Medulla oblongata (tissue), 1 donor: ENCODE results near the gene SCYL1.
"Not testable (repeated sequence)": the region's sequence is repeated elsewhere in the genome, so short reads cannot be mapped to it uniquely, and the experiment has no call there.

Source experiments
- DNase-seq: peaks from one replicate; pipeline ENCODE4 v3.0.0-alpha.2; 2015; ENCODE audit errors: extremely low spot score

SCYL1 gene

DNA sequence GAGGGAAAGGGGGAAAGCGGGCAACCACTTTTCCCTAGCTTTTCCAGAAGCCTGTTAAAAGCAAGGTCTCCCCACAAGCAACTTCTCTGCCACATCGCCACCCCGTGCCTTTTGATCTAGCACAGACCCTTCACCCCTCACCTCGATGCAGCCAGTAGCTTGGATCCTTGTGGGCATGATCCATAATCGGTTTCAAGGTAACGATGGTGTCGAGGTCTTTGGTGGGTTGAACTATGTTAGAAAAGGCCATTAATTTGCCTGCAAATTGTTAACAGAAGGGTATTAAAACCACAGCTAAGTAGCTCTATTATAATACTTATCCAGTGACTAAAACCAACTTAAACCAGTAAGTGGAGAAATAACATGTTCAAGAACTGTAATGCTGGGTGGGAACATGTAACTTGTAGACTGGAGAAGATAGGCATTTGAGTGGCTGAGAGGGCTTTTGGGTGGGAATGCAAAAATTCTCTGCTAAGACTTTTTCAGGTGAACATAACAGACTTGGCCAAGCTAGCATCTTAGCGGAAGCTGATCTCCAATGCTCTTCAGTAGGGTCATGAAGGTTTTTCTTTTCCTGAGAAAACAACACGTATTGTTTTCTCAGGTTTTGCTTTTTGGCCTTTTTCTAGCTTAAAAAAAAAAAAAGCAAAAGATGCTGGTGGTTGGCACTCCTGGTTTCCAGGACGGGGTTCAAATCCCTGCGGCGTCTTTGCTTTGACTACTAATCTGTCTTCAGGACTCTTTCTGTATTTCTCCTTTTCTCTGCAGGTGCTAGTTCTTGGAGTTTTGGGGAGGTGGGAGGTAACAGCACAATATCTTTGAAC, 19.2 kb upstream of the SCYL1 start:
- peak; percentile 78 for DNase-seq

DNA sequence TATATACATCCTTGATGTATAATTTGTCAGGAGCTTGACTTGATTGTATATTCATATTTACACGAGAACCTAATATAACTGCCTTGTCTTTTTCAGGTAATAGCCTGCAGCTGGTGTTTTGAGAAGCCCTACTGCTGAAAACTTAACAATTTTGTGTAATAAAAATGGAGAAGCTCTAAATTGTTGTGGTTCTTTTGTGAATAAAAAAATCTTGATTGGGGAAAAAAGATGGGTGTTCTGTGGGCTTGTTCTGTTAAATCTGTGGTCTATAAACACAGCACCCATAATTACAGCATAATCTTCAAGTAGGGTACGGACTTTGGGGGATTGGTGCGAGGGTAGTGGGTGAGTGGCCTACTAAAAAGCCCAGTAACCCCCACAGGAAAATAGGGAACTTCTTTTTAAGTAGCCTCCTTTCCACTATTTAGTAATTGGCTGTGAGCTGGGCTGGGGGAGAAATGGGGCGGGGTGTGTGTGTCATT, 18.6 kb upstream of the SCYL1 start:
- peak; percentile 91 for DNase-seq

DNA sequence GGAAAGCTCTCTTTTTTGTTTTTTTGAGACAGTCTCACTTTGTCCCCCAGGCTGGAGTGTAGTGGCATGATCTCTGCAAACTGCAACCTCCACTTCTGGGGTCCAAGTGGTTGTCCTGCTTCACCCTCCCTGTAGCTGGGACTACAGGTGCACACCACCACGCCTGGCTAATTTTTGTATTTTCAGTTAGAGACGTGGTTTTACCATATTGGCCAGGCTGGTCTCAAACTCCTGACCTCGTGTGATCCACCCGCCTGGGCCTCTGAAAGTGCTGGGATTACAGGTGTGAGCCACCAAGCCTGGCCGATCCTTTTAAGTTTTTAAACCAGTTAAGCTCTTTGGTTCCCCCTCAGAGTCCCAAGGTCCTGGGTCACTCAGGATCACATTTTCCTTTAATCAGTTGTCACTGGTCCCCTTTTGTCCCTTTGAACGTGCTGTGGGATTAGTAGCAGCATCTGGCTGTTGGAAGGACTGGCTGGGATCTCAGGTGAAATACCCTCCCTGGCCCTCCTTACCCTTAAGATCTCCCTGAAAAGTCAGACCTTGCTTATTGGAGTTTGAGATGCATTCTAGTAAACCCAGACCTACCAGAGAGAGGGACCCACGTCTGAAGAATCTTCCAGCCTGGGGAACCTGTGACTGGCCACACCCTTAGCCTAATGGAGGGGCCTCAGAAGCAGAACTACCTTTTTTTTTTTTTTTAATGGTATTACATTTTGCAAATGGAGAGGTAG, 17.9 kb upstream of the SCYL1 start:
- DNase-seq, result peak; percentile 92

DNA sequence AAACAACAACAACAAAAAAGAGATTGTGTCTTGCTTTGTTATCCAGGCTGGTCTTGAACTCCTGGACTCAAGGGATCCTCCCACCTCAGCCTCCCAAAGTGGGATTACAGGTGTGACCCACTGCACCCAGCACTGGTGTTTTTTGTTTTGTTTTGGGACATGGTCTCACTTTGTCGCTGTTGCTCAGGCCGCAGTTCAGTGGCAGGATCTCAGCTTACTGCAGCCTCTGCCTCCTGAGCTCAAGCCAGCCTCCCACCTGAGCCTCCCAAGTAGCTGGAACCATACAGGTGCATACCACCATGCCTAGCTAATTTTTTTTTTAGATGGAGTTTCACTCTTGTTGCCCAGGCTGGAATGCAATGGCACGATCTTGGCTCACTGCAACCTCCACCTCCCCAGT, 12.6 kb upstream of the SCYL1 start:
- DNase-seq, result not testable (repeated sequence)

DNA sequence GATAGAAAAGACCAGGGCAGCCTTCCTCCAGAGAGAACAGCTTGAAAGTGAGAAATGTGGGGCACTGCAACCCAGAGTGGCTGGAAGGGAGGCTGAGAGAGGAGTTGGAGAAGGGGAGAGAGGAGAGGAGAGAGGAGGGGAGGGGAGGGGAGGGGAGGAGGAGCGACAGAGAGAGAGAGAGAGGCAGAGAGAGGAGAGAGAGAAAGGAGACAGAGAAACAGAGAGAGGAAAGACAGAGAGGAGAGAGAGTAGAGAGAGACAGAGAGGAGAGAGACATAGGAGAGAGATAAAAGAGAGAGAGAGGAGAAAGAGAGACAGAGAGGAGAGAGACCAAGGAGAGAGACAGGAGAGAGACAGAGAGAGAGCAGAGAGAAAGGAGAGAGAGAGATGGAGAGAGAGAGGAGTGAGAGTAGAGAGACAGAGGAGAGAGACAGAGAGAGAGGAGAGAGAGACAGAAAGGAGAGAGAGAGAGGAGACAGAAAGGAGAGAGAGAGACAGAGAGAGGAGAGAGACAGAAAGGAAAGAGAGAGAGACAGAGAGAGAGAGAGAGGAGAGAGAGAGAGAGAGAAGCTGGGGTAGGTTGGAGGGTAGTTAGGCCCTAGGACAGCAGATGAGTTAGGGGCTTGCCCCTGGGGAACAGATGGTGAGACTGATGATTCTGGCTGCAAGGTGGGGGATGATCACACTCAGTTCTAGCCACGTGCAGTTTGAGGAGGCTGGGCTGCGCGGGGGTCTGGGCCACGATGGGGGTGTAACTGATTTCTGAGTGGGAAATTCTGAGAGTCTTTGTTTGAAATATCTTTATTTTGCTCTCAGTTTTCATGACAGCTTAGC, 8.5 kb upstream of the SCYL1 start:
- DNase-seq, result no peak

DNA sequence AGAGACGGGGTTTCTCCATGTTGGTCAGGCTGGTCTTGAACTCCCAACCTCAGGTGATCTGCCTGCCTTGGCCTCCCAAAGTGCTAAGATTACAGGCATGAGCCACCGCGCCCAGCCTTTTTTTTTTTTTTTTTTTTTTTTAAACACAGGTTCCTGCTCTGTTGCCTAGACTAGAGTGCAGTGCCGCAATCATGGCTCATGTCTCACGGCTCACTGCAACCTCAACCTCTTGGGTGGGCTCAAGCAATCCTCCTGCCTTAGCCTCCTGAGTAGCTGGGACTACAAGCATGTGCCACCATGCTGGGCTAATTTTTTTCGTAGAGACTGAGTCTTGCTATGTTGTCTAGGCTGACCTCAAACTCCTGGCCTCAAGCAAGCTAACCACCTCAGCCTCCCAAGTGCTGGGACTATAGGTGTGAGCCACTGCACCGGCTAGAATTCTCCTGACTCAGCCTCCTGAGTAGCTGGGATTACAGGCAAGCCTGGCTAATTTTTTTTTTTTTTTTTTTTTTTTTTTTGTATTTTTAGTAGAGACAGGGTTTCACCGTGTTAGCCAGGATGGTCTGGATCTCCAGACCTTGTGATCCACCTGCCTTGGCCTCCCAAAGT, 5.8 kb upstream of the SCYL1 start:
- DNase-seq, result not testable (repeated sequence)

DNA sequence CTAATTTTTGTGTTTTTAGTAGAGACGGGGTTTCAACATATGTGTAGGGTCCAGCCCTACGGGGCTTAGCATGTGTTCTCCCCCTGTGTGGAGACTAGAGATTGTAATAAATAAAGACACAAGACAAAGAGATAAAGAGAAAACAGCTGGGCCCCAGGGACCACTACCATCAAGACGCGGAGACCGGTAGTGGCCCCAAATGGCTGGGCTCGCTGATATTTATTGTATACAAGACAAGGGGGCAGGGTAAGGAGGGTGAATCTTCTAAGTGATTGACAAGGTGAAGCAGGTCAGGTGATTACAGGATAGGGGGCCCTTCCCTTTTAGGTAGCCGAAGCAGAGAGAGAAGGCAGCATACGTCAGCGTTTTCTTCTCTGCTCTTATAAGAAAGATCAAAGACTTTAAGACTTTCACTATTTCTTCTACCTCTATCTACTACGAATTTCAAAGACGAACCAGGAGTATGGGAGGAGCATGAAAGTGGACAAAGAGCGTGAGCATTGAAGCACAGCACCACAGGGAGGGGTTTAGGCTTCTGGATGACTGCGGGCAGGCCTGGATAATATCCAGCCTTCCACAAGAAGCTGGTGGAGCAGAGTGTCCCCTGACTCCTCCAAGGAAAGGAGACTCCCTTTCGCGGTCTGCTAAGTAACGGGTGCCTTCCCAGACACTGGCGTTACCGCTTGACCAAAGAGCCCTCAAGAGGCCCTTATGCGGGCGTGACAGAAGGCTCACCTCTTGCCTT, 2.9 kb upstream of the SCYL1 start:
- DNase-seq, result not testable (repeated sequence)

DNA sequence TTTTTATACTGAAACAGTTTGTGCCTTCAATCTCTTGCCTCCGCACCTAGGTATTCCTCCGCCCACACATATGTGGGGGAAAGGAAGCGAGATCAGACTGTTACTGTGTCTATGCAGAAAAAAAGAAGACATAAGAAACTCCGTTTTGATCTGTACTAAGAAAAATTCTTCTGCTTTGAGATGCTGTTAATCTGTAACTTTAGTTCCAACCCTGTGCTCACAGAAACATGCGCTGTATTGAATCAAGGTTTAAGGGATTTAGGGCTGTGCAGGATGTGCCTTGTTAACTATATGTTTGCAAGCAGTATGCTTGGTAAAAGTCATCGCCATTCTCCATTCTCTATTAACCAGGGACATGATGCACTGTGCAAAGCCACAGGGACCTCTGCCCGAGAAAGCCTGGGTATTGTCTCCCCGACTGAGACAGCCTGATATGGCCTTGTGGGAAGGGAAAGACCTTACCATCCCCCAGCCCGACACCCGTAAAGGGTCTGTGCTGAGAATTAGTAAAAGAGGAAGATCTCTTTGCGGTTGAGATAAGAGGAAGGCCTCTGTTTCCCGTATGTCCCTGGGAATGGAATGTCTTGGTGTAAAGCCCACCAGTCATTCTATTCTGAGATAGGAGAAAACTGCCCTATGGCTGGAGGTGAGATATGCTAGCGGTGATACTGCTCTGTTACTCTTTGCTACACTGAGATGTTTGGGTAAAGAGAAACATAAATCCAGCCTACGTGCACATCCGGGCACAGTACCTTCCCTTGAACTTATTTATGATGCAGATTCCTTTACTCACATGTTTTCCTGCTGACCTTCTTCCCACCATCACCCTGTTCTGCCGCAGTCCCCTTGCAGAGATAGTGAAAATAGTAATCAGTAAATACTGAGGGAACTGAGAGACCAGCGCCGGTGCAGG, 1.9 kb upstream of the SCYL1 start:
- peak; percentile 55 for DNase-seq

DNA sequence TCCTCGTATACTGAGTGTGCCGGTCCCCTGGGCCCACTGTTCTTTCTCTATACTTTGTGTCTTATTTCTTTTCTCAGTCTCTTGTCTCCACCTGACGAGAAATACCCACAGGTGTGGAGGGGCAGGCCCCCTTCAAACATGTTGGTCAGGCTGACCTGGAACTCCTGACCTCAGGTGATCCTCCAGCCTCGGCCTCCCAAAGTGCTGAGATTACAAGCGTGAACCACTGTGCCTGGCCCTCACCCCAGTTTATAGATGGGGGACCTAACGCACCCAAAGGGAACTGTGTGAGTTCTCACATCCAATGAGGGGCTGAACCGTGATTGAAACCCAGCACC, 1.3 kb upstream of the SCYL1 start:
- DNase-seq, result not testable (repeated sequence)

DNA sequence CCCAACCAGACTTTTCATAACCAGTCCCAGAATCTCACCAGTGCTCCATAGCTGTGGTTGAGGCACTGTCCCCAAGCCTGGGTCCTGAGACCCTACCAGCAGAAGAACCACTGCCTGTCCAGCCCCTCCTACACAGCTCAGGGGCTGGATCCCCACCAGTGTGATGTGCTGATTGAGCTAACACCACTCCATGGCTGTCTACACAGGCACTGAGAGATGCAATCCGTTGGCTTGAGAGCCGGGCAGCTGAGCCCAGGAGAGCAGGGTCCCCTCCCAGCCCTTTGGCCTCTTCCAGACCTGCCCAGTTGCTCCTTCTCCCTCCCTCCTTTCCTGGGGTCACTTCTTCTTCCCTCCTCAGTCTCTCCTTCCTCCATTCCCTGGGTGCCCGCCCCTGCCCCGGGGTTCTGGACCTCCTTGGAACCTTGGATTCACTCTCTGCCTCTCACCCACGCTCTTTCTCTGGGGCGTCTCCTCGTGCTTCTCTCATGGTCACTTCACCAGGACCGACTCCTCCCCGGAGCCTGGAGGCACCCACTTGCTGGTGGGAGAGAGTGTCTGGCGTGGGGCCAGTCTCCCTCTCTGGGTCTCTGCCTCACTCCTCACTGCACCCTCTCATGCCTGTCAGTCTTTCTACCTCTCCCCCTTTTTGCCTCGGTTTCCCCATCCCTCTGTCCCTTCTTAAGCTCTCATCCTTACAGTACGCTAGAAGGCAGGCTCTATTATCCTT, 706 bp upstream of the SCYL1 start:
- DNase-seq, result peak; percentile 33

DNA sequence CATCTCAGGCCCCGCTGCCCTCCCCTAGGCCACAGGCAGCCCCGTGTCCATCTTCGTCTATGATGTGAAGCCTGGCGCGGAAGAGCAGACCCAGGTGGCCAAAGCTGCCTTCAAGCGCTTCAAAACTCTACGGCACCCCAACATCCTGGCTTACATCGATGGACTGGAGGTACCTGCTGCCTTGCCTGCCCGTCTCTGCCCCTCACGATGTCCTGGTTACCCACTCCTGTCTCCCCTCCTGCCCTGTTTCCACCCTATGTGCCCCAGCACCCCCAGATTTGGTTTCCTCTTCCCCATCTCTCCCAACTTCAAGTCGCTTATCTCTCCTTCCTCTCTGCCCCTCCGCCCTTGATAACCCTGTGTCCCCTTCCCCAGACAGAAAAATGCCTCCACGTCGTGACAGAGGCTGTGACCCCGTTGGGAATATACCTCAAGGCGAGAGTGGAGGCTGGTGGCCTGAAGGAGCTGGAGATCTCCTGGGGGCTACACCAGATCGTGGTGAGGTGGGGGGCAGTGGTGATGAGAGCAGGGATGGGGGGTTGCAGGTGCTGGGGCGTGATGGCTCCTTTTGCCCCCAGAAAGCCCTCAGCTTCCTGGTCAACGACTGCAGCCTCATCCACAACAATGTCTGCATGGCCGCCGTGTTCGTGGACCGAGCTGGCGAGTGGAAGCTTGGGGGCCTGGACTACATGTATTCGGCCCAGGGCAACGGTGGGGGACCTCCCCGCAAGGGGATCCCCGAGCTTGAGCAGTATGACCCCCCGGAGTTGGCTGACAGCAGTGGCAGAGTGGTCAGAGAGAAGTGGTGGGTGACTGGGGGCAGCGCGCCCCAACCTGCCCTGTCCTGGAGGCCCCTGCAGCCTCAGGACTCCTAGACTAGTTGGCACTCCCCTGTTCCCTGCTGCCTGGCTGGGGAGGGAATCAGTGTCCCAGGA, 930 bp downstream of the SCYL1 start:
- DNase-seq, result no peak

DNA sequence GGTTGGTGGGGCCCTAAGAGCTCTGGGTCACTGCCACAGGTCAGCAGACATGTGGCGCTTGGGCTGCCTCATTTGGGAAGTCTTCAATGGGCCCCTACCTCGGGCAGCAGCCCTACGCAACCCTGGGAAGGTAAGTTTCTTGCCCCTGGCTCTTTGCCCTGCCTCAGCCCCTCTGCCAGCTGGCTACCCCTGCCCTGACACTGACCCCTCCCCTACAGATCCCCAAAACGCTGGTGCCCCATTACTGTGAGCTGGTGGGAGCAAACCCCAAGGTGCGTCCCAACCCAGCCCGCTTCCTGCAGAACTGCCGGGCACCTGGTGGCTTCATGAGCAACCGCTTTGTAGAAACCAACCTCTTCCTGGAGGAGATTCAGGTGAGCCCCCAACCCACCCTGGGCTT, 1.9 kb downstream of the SCYL1 start:
- DNase-seq, result no peak

DNA sequence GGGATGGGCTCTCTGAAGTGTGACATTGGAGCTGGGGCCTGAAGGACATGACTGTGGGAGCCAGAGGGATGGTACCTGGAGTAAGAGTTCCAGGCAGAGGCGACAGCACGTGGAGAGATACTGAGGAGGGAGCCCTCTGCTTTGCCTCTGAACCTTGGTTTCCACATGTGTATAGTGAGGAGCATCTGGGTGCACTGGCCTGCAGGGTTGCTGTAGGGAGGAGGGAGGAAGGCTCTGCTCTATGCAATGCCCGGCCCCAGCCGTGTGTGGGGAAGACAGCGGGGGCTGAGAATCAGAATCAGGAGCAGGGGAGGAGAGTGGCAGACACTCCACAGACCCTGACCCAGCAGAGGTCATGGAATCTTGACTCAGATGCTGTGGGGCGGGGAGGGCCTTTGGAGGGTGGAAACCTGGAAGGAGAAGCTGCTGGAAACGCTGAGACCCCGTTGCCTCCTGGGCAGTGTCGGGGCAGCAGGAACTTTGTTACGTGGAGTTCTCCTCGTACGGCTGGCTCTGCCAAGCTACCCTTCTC, 4.0 kb downstream of the SCYL1 start:
- DNase-seq, result no peak

DNA sequence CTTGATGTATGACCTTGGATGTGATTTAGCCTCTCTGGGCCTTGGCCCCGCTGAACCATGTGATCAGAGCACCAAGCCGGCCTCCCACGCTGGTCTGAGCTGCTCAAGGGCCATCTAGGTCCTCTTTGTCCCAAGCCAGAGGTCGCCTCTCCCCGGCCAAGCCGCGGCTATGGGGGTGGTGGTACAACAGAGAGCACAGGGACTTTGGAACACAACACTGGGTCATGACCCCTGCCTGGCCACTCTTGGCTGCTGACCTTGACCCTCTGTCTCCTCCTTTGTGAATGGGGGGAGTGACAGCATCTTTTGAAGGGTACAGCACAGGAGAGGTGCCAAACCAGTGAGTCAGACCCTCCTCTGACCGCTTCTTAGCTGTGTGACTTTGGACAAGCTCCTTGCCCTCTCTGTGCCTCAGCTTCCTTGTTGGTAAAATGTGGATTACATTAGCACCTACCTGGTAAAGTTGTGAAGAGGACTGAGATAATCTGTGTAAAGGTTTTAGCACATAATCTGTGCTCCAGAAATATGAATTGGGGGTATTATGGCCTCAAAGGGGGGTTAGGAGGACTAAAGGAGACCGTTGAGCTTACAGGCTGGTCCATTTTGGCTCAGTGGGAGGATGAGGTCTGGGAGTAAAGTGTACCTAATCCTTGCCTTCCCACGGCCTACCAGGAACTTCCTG, 4.7 kb downstream of the SCYL1 start:
- DNase-seq, result no peak

DNA sequence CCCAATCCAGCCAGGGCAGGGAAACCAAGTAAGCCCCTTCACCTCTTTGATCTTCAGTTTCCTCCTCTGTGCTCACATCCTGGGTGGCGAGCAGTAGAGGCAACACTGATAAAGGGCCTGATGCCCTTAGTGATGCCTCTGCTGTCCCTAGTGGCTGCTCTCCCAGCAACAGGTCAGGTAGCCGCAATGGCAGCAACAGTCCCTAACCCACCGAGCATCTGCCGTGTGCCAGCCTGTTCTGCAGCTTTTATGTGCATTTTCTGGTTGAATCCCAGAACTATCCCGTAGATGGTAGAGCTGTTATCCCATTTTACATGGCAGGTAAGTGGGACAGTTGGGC, 5.2 kb downstream of the SCYL1 start:
- DNase-seq, result no peak

DNA sequence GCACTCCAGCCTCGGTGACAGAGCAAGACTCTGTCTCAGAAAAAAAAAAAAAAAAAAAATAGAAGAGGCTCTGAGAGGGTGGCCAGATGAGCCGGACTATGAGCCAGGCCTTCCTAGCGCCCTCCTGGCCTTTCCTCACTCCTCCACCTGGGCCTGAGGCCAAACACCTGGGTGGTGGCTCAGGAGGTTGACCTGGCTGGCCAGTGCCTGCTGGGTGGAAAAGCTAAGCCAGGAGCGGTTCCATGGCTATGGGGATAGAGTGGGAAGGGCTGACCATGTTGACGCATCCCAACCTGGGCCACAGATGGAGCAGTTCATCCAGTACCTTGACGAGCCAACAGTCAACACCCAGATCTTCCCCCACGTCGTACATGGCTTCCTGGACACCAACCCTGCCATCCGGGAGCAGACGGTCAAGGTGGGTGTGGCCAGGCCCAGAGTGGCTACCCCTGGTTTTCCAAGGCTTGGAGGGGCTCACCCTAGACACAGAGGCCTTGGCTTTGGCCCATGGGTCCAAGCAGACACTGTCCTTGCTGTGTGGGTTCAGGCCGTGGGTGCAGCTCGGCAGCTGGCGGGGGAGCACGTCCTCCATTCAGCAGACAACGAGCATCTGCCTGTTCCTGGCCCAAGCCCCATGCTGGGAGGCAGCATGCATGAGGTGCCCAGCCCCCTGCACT, 7.6 kb downstream of the SCYL1 start:
- DNase-seq, result no peak

DNA sequence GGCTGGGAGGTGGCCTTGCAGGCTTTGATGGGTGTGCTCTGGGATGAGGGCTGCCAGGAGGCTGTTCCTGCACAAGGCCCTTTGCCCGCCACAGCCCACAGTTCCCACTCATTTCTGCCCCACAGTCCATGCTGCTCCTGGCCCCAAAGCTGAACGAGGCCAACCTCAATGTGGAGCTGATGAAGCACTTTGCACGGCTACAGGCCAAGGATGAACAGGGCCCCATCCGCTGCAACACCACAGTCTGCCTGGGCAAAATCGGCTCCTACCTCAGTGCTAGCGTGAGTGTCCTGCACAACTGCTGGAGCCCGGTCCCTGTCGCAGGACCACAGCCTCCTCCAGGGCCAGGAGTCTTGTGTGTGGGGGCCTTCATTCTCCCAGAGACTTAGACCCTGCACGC, 10.2 kb downstream of the SCYL1 start:
- DNase-seq, result no peak
